GM18873 (cell line): Measurements from ENCODE around the gene DYNLT2.
"Not testable (repeated sequence)": the region's sequence is repeated elsewhere in the genome, so short reads cannot be mapped to it uniquely, and the experiment has no call there.

ENCODE experiments used
- ATAC-seq: cut with Tn5 transposase; IDR thresholded peaks from one replicate; pipeline ENCODE4 v1.9.1; 2021; ENCODE audit warnings: mild to moderate bottlenecking, moderate library complexity, moderate number of reproducible peaks; ENCODE audit not compliant: unreplicated experiment, low FRiP score

Gene DYNLT2

GRCh38 chr6:169701954-169702839, 49.2 kb downstream of the DYNLT2 start, which contains the start of the genes C6orf120 and WDR27:
Gene C6orf120, plus strand, starts transcription at chr6:169702126. Its CDS starts 334 bp downstream, at chr6:169702460.
Gene WDR27, minus strand, starts transcription at chr6:169702029. Its CDS starts 13,024 bp downstream, at chr6:169689005.
- ATAC-seq = peak; percentile 93

GRCh38 chr6:169701311-169701953, 49.9 kb downstream of the DYNLT2 start:
- ATAC-seq = peak; percentile 11

- ATAC-seq = no peak
Observed at GRCh38 chr6:169700296-169700695, 51.1 kb downstream of the DYNLT2 start.

- ATAC-seq = not testable (repeated sequence)
Observed at GRCh38 chr6:169697115-169697514, 54.3 kb downstream of the DYNLT2 start.

GRCh38 chr6:169695131-169695530, 56.2 kb downstream of the DYNLT2 start:
- ATAC-seq = no peak

- no peak for ATAC-seq
Observed at GRCh38 chr6:169692516-169692915, 58.9 kb downstream of the DYNLT2 start.

- ATAC-seq = no peak
Observed at GRCh38 chr6:169691260-169691659, 60.1 kb downstream of the DYNLT2 start.
